Spleen (tissue), 11 donors: ENCODE measurements around the gene SSBP2. TPM values are rescaled to one million over a fixed set of nuclear protein-coding genes. Genes with fewer than 3 reads are reported as not detected.

Experiments
- DNase-seq: peaks from one replicate; pipeline ENCODE4 v3.0.0-alpha.2; 2020
- H3K27ac ChIP-seq, 8 donors: fragments of 200-600 bp; sonication (generic) in 7 of 8; 1 replicate in 4 of 8; 2 replicates in 4 of 8; pipeline versions ENCODE4 v1.5.0 to v1.8.0; 2016 to 2021; ENCODE audit warnings: inconsistent platforms in 4 of 8, mild to moderate bottlenecking in 4 of 8, moderate library complexity in 1 of 8
- H3K27me3 ChIP-seq, 7 donors: fragments of 200-600 bp; sonication (generic) in 6 of 7; replicated peaks in 1 of 7; 1 replicate in 4 of 7; 2 replicates in 3 of 7; pipeline versions ENCODE4 v1.5.0 to v1.8.0; 2016 to 2021; ENCODE audit warnings: inconsistent platforms in 3 of 7, mild to moderate bottlenecking in 1 of 7
- H3K36me3 ChIP-seq, 6 donors: fragments of 200-600 bp; sonication (generic) in 5 of 6; 1 replicate in 4 of 6; 2 replicates in 2 of 6; pipeline versions ENCODE4 v1.5.0 to v1.8.0; 2016 to 2021; ENCODE audit warnings: inconsistent platforms in 2 of 6
- H3K4me1 ChIP-seq, 6 donors: fragments of 200-600 bp; sonication (generic) in 5 of 6; 1 replicate in 3 of 6; 2 replicates in 3 of 6; pipeline versions ENCODE4 v1.5.0 to v1.8.0; 2016 to 2021; ENCODE audit warnings: inconsistent platforms in 3 of 6
- H3K4me3 ChIP-seq, 8 donors: fragments of 200-600 bp; sonication (generic) in 7 of 8; 1 replicate in 4 of 8; 2 replicates in 4 of 8; pipeline versions ENCODE4 v1.5.0 to v1.8.0; 2016 to 2021; ENCODE audit warnings: inconsistent platforms in 4 of 8, mild to moderate bottlenecking in 4 of 8, moderate library complexity in 2 of 8
- H3K9me3 ChIP-seq, 8 donors: fragments of 200-600 bp; sonication (generic) in 7 of 8; 1 replicate in 4 of 8; 2 replicates in 4 of 8; pipeline versions ENCODE4 v1.5.0 to v1.8.0; 2016 to 2021; ENCODE audit warnings: inconsistent platforms in 4 of 8
- POLR2A ChIP-seq, 3 donors: fragments of 450-650 bp; IDR thresholded peaks; one replicate each; pipeline ENCODE4 v1.5.1; 2017; ENCODE audit warnings: antibody characterized with exemption in 3 of 3, mild to moderate bottlenecking in 1 of 3
- POLR2AphosphoS5 ChIP-seq, 3 donors: sonication (generic); formaldehyde crosslinking; IDR thresholded peaks; one replicate each; pipeline ENCODE4 v1.5.1; 2017; ENCODE audit warnings: antibody characterized with exemption in 3 of 3
- WGBS, 5 donors: extraction: QIAGEN DNeasy Blood & Tissue Kit in 3 of 5; methylation state at CpG; one replicate each; pipeline versions ENCODE4 v1.1.5 to v1.1.7; 2013 to 2018; 5-methylcytosine and 5-hydroxymethylcytosine counted together
- intact Hi-C: fragments of 100-400 bp; cut with DNase I; formaldehyde crosslinking; loops from one replicate; pipeline ENCODE4 v1.15.0; 2023; ENCODE audit warnings: low total_unique reads
- polyA plus RNA-seq, 3 donors: library from polyadenylated mRNA; stranded (reverse); fragments of 200-250 nt; gene quantifications; one replicate each; pipeline ENCODE4 v1.2.1, GENCODE V29; 2013
- total RNA-seq, 7 donors: library from RNA; depleted of rRNA in 3 of 7; stranded (reverse); fragments of >200 nt in 3 of 7; fragmentation: NEBNext Ultra II Directional in 4 of 7; extraction: Animal tissue kit (Norgen Biotek cat#: 25700) in 4 of 7; gene quantifications; one replicate each; pipeline versions ENCODE4 v1.1.0 to v1.2.1, GENCODE V29; 2016 to 2021
- TF ChIP-seq, protein P1 (sequence below), 11 experiments: fragments of 200-600 bp in 7 of 11; fragments of 450-650 bp in 4 of 11; sonication (generic) in 4 of 11; IDR thresholded peaks in 8 of 11; conservative IDR thresholded peaks in 3 of 11; 1 replicate in 7 of 11; 2 replicates in 4 of 11; pipeline versions ENCODE4 v1.4.0 to v1.8.0; 2016 to 2021; ENCODE audit warnings: antibody characterized with exemption in 11 of 11, inconsistent platforms in 4 of 11, mild to moderate bottlenecking in 1 of 11
- donor health status: healthy with polysubstance abuse.
- donor health status: DM: no; HTN: no; CAD: no; lungs with moderate emphysema.
- donor health status: DM: no; HTN: no; CAD: no.
- donor health status: Bipolar disorder and iron deficiency.
- donor health status: healthy.
- donor health status: DM: no; HTN: no; CAD: no.
- donor health status: DM: yes; HTN: yes; CAD: no.

Gene SSBP2
- total and polyA plus RNA-seq, 10 donors = 12.2 to 40.8 (median 29.6) TPM

DNA sequence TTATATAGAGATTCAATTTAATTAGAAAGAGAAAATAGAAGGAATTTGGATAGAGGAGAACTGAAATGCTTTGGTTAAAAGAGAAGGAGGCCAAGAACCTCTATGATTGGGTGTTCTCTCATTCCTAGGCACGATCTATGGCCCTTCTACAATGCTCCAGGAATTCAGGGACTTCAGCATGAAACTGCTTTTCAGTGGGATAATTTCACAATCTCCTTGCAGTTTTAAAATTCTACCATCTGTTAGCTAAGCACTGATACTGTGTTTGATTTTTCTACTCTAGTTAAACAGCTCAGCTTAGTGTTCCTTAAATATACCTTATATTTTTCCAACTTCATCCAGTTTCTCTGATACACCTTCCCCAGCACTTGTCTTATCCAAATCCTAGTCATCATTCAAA lies 141.9 kb downstream of the SSBP2 start:
- H3K4me3 ChIP-seq = no peak overlapping the region
- no peak overlapping the region for H3K27ac ChIP-seq
- no peaks in the 10 kb centered on the region for H3K27me3 ChIP-seq
- intact Hi-C loops = no loop called here
- no peak for DNase-seq
- WGBS, 5 donors = 74 to 100% (median 88%) methylated on average over 1 of the region's 1 CpG
- H3K4me1 ChIP-seq = no peaks in the 10 kb centered on the region
- peaks cover 0 to 27% (median 4%) of the 10 kb centered on the region in 6 donors for H3K36me3 ChIP-seq
- H3K9me3 ChIP-seq = peaks cover 0 to 18% (median 13%) of the 10 kb centered on the region in 8 donors
- TF ChIP-seq POLR2AphosphoS5 (IDR thresholded peaks at IDR 0.05) (no peak), POLR2A (IDR thresholded peaks at IDR 0.05) (no peak)

DNA sequence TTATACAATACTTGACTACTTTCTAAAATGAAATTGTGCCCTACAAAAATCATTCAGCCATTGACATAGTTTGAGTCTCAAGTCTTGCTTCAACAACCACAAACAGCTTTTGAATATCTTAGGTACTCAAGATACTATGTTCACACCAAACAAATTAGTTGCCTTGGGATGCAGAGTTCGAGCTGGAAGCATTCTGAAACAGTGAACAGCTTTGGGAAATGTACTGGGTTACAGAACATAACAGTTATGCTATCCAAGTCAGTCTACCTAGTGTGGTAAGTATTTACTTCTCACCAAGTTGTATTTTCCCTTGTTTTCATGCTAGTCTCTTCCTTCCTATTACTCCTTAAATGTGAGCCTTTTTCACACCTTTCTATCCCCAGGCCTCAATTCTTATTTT lies 143.2 kb downstream of the SSBP2 start:
- peaks cover 0 to 24% (median 4%) of the 10 kb centered on the region in 6 donors for H3K36me3 ChIP-seq
- DNase-seq = no peak
- WGBS, 5 donors = 75 to 94% (median 90%) methylated on average over 1 of the region's 1 CpG
- H3K27ac ChIP-seq = no peak overlapping the region
- TF ChIP-seq, protein P1, sequence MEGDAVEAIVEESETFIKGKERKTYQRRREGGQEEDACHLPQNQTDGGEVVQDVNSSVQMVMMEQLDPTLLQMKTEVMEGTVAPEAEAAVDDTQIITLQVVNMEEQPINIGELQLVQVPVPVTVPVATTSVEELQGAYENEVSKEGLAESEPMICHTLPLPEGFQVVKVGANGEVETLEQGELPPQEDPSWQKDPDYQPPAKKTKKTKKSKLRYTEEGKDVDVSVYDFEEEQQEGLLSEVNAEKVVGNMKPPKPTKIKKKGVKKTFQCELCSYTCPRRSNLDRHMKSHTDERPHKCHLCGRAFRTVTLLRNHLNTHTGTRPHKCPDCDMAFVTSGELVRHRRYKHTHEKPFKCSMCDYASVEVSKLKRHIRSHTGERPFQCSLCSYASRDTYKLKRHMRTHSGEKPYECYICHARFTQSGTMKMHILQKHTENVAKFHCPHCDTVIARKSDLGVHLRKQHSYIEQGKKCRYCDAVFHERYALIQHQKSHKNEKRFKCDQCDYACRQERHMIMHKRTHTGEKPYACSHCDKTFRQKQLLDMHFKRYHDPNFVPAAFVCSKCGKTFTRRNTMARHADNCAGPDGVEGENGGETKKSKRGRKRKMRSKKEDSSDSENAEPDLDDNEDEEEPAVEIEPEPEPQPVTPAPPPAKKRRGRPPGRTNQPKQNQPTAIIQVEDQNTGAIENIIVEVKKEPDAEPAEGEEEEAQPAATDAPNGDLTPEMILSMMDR (IDR thresholded peaks at IDR 0.05 in 8 of 11, conservative IDR thresholded peaks at IDR 0.05 in 3 of 11) = no peak
- no peak for TF ChIP-seq POLR2AphosphoS5 (IDR thresholded peaks at IDR 0.05)
- TF ChIP-seq POLR2A (IDR thresholded peaks at IDR 0.05) = no peak
- H3K9me3 ChIP-seq = peaks cover 0 to 18% (median 13%) of the 10 kb centered on the region in 8 donors
- H3K4me1 ChIP-seq = no peaks in the 10 kb centered on the region
- no peaks in the 10 kb centered on the region for H3K27me3 ChIP-seq
- no peak overlapping the region for H3K4me3 ChIP-seq
- intact Hi-C loops = no loop called here

DNA sequence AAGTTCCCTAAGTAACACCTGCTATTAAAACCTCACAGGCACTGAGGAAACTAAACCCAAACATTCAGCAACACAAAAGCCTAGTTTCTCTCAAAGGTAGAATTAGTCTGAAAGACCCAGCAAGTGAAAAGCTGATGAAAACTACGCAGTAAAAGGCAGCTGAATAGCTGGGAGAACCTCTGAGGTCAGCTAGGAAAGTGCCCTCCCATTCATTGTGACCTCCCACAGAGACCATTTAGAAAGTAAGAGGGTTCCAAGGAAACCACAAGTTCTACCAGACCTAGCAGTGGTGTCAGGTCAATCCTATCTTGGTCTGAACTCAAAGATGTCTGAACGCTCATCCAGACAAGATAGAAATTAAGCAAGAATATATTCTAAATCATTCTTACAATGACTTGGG lies 144.7 kb downstream of the SSBP2 start:
- Histone ChIP-seq H3K27me3 (no peaks in the 10 kb centered on the region), H3K36me3 (peaks cover 0 to 24% (median 4%) of the 10 kb centered on the region in 6 donors), H3K4me3 (no peak overlapping the region), H3K4me1 (no peaks in the 10 kb centered on the region), H3K27ac (no peak overlapping the region), H3K9me3 (peaks cover 0 to 18% (median 13%) of the 10 kb centered on the region in 8 donors)
- WGBS, 5 donors = 77 to 89% (median 88%) methylated on average over 2 of the region's 2 CpGs
- TF ChIP-seq POLR2A (IDR thresholded peaks at IDR 0.05) = no peak
- TF ChIP-seq, protein P1 (IDR thresholded peaks at IDR 0.05 in 8 of 11, conservative IDR thresholded peaks at IDR 0.05 in 3 of 11) = no peak
- TF ChIP-seq POLR2AphosphoS5 (IDR thresholded peaks at IDR 0.05) = no peak
- no peak for DNase-seq
- intact Hi-C loops = no loop called here

DNA sequence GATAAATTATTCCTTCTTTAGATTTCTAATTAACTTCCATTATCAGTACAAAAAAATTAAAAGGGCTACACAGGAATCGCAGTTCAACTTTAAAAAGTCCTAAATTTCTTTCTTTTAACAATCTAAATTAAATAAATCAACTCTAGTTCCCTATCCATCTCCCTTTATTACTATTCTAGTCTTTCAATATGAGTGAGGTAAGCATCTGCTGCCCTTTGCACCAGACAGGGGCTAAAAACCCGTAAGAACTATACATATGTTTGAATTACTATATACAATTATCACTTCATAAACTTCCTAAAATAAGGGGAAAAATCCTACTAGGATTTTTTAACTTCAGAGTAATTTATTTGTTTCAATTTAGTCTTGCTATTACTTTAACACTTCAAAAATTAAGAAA lies 145.6 kb downstream of the SSBP2 start:
- no peak for DNase-seq
- peaks cover 0 to 17% (median 4%) of the 10 kb centered on the region in 6 donors for H3K36me3 ChIP-seq
- no peaks in the 10 kb centered on the region for H3K4me1 ChIP-seq
- 90 to 95% (median 92%) methylated on average over 2 of the region's 2 CpGs for WGBS, 5 donors
- peaks cover 0 to 13% (median 11%) of the 10 kb centered on the region in 8 donors for H3K9me3 ChIP-seq
- H3K27me3 ChIP-seq = no peaks in the 10 kb centered on the region
- no peak overlapping the region for H3K4me3 ChIP-seq
- TF ChIP-seq POLR2A (IDR thresholded peaks at IDR 0.05) = no peak
- TF ChIP-seq, protein P1 (IDR thresholded peaks at IDR 0.05 in 8 of 11, conservative IDR thresholded peaks at IDR 0.05 in 3 of 11) = no peak
- TF ChIP-seq POLR2AphosphoS5 (IDR thresholded peaks at IDR 0.05) = no peak
- intact Hi-C loops = no loop called here
- no peak overlapping the region for H3K27ac ChIP-seq

DNA sequence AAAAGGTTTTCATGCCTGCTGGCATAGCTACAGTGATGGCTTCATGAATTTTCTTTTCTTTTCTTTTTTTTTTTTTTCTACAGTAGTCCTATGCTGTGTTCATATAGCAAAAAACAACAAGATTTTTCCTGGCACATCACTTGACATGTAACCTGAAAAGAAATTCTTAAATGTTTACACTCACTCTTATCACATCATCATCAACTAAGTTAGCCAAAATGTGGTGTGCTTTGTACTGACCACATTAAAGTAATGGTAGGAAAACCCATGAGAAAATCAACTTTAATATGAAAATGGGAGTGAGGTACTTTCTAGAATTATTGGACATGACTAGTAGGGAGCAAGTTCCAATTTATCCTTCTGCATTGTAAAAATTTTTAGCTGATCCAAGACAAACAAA lies 146.7 kb downstream of the SSBP2 start:
- H3K9me3 ChIP-seq = peaks cover 0 to 3% (median under 1%) of the 10 kb centered on the region in 8 donors
- no peak for DNase-seq
- no peak overlapping the region for H3K4me3 ChIP-seq
- H3K4me1 ChIP-seq = no peaks in the 10 kb centered on the region
- intact Hi-C loops = no loop called here
- TF ChIP-seq POLR2A (IDR thresholded peaks at IDR 0.05) (no peak), POLR2AphosphoS5 (IDR thresholded peaks at IDR 0.05) (no peak)
- peaks cover 0 to 13% (median 0%) of the 10 kb centered on the region in 6 donors for H3K36me3 ChIP-seq
- H3K27me3 ChIP-seq = no peaks in the 10 kb centered on the region
- H3K27ac ChIP-seq = no peak overlapping the region
